Measurements from ENCODE around the gene RERG. TPM values are rescaled to one million over a fixed set of nuclear protein-coding genes. Genes with fewer than 3 reads are reported as not detected.
A peak's percentile ranks its signal among the peaks of the same experiment; 100 is the strongest.

RERG gene
- total RNA-seq, 6 donors from 2014 or later: 9.7 to 21.9 (median 11.9) TPM

DNA sequence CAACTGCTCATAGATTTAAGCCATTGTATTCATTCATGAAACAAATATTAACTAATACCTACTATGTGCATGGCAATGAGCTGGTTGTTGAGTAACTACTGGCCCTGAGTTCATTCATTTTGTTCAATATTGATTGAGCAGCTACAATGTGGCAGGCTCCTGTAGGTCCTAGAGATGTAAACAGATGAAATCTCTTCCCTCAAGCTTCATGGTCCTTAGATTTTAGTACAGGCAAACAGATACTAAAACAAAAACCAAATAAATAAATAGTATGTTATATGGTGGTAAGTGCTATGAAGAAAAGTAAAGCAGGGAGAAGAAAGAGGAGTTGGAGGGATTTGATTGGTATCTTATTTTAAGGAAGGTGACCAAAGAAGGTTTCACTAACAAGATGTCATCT lies 77.8 kb downstream of the RERG start:
- no peak for DNase-seq
- Histone ChIP-seq H3K4me3 (no peak overlapping the region), H3K4me1 (no peaks in the 10 kb centered on the region), H3K9me3 (no peaks in the 10 kb centered on the region), H3K27me3 (no peaks in the 10 kb centered on the region), H3K27ac (no peak overlapping the region), H3K36me3 (no peaks in the 10 kb centered on the region)
- ATAC-seq (ENCODE audit: low FRiP score in 2 of 2): no peak
- TF ChIP-seq, protein P1, sequence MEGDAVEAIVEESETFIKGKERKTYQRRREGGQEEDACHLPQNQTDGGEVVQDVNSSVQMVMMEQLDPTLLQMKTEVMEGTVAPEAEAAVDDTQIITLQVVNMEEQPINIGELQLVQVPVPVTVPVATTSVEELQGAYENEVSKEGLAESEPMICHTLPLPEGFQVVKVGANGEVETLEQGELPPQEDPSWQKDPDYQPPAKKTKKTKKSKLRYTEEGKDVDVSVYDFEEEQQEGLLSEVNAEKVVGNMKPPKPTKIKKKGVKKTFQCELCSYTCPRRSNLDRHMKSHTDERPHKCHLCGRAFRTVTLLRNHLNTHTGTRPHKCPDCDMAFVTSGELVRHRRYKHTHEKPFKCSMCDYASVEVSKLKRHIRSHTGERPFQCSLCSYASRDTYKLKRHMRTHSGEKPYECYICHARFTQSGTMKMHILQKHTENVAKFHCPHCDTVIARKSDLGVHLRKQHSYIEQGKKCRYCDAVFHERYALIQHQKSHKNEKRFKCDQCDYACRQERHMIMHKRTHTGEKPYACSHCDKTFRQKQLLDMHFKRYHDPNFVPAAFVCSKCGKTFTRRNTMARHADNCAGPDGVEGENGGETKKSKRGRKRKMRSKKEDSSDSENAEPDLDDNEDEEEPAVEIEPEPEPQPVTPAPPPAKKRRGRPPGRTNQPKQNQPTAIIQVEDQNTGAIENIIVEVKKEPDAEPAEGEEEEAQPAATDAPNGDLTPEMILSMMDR (IDR thresholded peaks at IDR 0.05): no peak
- no peak for TF ChIP-seq POLR2A (IDR thresholded peaks at IDR 0.05)
- no peak for TF ChIP-seq EP300 (IDR thresholded peaks at IDR 0.05)
- no peak for TF ChIP-seq POLR2AphosphoS5 (IDR thresholded peaks at IDR 0.05)

- ATAC-seq (ENCODE audit: low FRiP score in 2 of 2) (no peak), DNase-seq (no peak)
- WGBS, 2 donors: 87 to 90% methylated on average over 2 of the region's 2 CpGs
Measured at GRCh38 chr12:15142711-15143110, 78.5 kb downstream of the RERG start.

GRCh38 chr12:15131431-15131830 lies 89.8 kb downstream of the RERG start:
- no peaks in the 10 kb centered on the region for H3K4me1 ChIP-seq
- TF ChIP-seq POLR2AphosphoS5 (IDR thresholded peaks at IDR 0.05) (no peak), POLR2A (IDR thresholded peaks at IDR 0.05) (no peak), EP300 (IDR thresholded peaks at IDR 0.05) (no peak)
- TF ChIP-seq, protein P1 (IDR thresholded peaks at IDR 0.05): no peak
- no peak overlapping the region for H3K27ac ChIP-seq
- no peaks in the 10 kb centered on the region for H3K27me3 ChIP-seq
- no peak overlapping the region for H3K4me3 ChIP-seq
- no peak for DNase-seq
- H3K9me3 ChIP-seq: no peaks in the 10 kb centered on the region
- no peaks in the 10 kb centered on the region for H3K36me3 ChIP-seq
- peak in 1 of 2 donors; percentile 80 for ATAC-seq (ENCODE audit: low FRiP score in 2 of 2)
- WGBS, 2 donors: 64 to 72% methylated on average over 3 of the region's 3 CpGs

More at GRCh38 chr12:15142711-15143110, 78.5 kb downstream of the RERG start:
- Histone ChIP-seq H3K4me3 (no peak overlapping the region), H3K36me3 (no peaks in the 10 kb centered on the region), H3K27ac (no peak overlapping the region), H3K4me1 (no peaks in the 10 kb centered on the region), H3K27me3 (no peaks in the 10 kb centered on the region), H3K9me3 (no peaks in the 10 kb centered on the region)
- no peak for TF ChIP-seq EP300 (IDR thresholded peaks at IDR 0.05)
- no peak for TF ChIP-seq POLR2AphosphoS5 (IDR thresholded peaks at IDR 0.05)
- TF ChIP-seq POLR2A (IDR thresholded peaks at IDR 0.05): no peak
- TF ChIP-seq, protein P1 (IDR thresholded peaks at IDR 0.05): no peak

GRCh38 chr12:15130541-15130940 lies 90.7 kb downstream of the RERG start:
- DNase-seq (no peak), ATAC-seq (ENCODE audit: low FRiP score in 2 of 2) (no peak)
- no peaks in the 10 kb centered on the region for H3K4me1 ChIP-seq
- TF ChIP-seq, protein P1 (IDR thresholded peaks at IDR 0.05): no peak
- no peak for TF ChIP-seq POLR2AphosphoS5 (IDR thresholded peaks at IDR 0.05)
- no peak for TF ChIP-seq EP300 (IDR thresholded peaks at IDR 0.05)
- no peak for TF ChIP-seq POLR2A (IDR thresholded peaks at IDR 0.05)
- no peaks in the 10 kb centered on the region for H3K27me3 ChIP-seq
- H3K36me3 ChIP-seq: no peaks in the 10 kb centered on the region
- no peaks in the 10 kb centered on the region for H3K9me3 ChIP-seq
- H3K27ac ChIP-seq: no peak overlapping the region
- no peak overlapping the region for H3K4me3 ChIP-seq

- DNase-seq: no peak
- ATAC-seq (ENCODE audit: low FRiP score in 2 of 2): no peak
- Histone ChIP-seq H3K27ac (no peak overlapping the region), H3K9me3 (no peaks in the 10 kb centered on the region), H3K4me3 (no peak overlapping the region), H3K36me3 (no peaks in the 10 kb centered on the region), H3K27me3 (no peaks in the 10 kb centered on the region), H3K4me1 (no peaks in the 10 kb centered on the region)
- TF ChIP-seq, protein P1 (IDR thresholded peaks at IDR 0.05): no peak
- TF ChIP-seq POLR2A (IDR thresholded peaks at IDR 0.05): no peak
Measured at GRCh38 chr12:15123401-15123800, 97.8 kb downstream of the RERG start.

Measured in upper lobe of left lung (tissue), 6 donors.